AG04449 (cell line): Measurements from ENCODE around the gene MYO18A.

Experiments used
- CTCF ChIA-PET: fragments of 350-600 bp; formaldehyde crosslinking; extraction: SDS; loops from one replicate; lab custom pipeline; 2021; ENCODE audit warnings: antibody characterized with exemption; lab: Yijun Ruan, JAX
- POLR2A ChIA-PET: fragments of 400-600, 350-600 bp; formaldehyde crosslinking; extraction: SDS; loops from one replicate; lab custom pipeline; 2020; ENCODE audit warnings: antibody characterized with exemption, inconsistent platforms; lab: Yijun Ruan, JAX
- DNase-seq: peaks from one replicate; pipeline ENCODE4 v3.0.0-alpha.2; 2010; ENCODE audit warnings: low read depth, low spot score
- H3K4me3 ChIP-seq: 2 replicates; pipeline ENCODE4 v1.5.1; 2011; ENCODE audit warnings: low read depth, mild to moderate bottlenecking, control low read depth, low read length
- CTCF ChIP-seq: IDR thresholded peaks from one replicate; pipeline ENCODE4 v1.5.1; 2011; ENCODE audit warnings: mild to moderate bottlenecking, moderate library complexity, low read length, control low read depth, inconsistent platforms; ENCODE audit not compliant: insufficient read depth; ENCODE audit errors: missing control alignments

MYO18A gene

GRCh38 chr17:29099527-29099926 lies 80.7 kb downstream of the MYO18A start:
- no peak overlapping the region for H3K4me3 ChIP-seq
- POLR2A ChIA-PET = no interaction called here
- TF ChIP-seq CTCF = no peak
- CTCF ChIA-PET = interaction anchor here (1.1 to 2.0 kb wide), 3 partner anchors 10 to 146 kb away, joined by 4 to 5 read pairs (median 5); no protein-coding TSS in a partner anchor
- DNase-seq = no peak

GRCh38 chr17:29096094-29096493 lies 84.1 kb downstream of the MYO18A start:
- TF ChIP-seq CTCF = no peak
- ChIA-PET POLR2A (no interaction called here), CTCF (interaction anchor here (0.6 to 7.0 kb wide), 2 partner anchors 13 to 131 kb away, joined by 3 to 56 read pairs; no protein-coding TSS in a partner anchor)
- no peak overlapping the region for H3K4me3 ChIP-seq
- DNase-seq = no peak

- CTCF ChIA-PET = interaction anchor here (7.0 kb wide), 1 partner anchor 131 kb away, joined by 56 read pairs; no protein-coding TSS in a partner anchor
- POLR2A ChIA-PET = no interaction called here
- no peak overlapping the region for H3K4me3 ChIP-seq
- no peak for DNase-seq
- TF ChIP-seq CTCF = no peak
Measured at GRCh38 chr17:29095439-29095838, 84.8 kb downstream of the MYO18A start.

GRCh38 chr17:29094101-29094708 lies 86.0 kb downstream of the MYO18A start:
- TF ChIP-seq CTCF = no peak
- POLR2A ChIA-PET = no interaction called here
- H3K4me3 ChIP-seq = no peak overlapping the region
- no peak for DNase-seq
- CTCF ChIA-PET = interaction anchor here (0.9 to 7.0 kb wide), 4 partner anchors 12 to 368 kb away, joined by 3 to 56 read pairs (median 4); partner anchors contain the start of gene TLCD1

GRCh38 chr17:29093090-29093871 lies 86.9 kb downstream of the MYO18A start:
- DNase-seq = no peak
- no peak for TF ChIP-seq CTCF
- ChIA-PET CTCF (interaction anchor here (1.0 to 7.0 kb wide), 3 partner anchors 125 to 367 kb away, joined by 3 to 56 read pairs (median 4); partner anchors contain the start of gene TLCD1), POLR2A (interaction anchor here (0.5 kb wide), 1 partner anchor 14 kb away, joined by 5 read pairs; no protein-coding TSS in a partner anchor)
- H3K4me3 ChIP-seq = no peak overlapping the region
